Chondrocyte (in vitro differentiated cells): Measurements from ENCODE around the gene FBXO44. TPM values are rescaled to one million over a fixed set of nuclear protein-coding genes. Genes with fewer than 3 reads are reported as not detected.

Source experiments
- DNase-seq: peaks from one replicate; pipeline ENCODE4 v3.0.0; 2021; ENCODE audit warnings: mixed read lengths, low spot score
- H3K27ac Mint-ChIP-seq: one replicate; pipeline ENCODE4 v1.8.0; 2021; ENCODE audit warnings: mild to moderate bottlenecking, moderate library complexity, mixed read lengths; ENCODE audit not compliant: unreplicated experiment
- H3K27me3 Mint-ChIP-seq: 2 replicates; pipeline ENCODE4 v1.8.0; 2021; ENCODE audit warnings: low read depth, mixed read lengths
- H3K36me3 Mint-ChIP-seq: 2 replicates; pipeline ENCODE4 v1.8.0; 2021; ENCODE audit warnings: low read depth, mixed read lengths
- H3K4me1 Mint-ChIP-seq: 2 replicates; pipeline ENCODE4 v1.8.0; 2021; ENCODE audit warnings: low read depth, mild to moderate bottlenecking, mixed read lengths
- H3K4me3 Mint-ChIP-seq: one replicate; pipeline ENCODE4 v1.8.0; 2021; ENCODE audit warnings: mild to moderate bottlenecking, moderate library complexity, mixed read lengths; ENCODE audit not compliant: unreplicated experiment
- H3K9me3 Mint-ChIP-seq: 2 replicates; pipeline ENCODE4 v1.8.0; 2021; ENCODE audit warnings: low read depth, mixed read lengths
- total RNA-seq: library from RNA; stranded (reverse); gene quantifications from 3 replicates; pipeline ENCODE4 v1.2.1, GENCODE V29; 2021
- TF ChIP-seq, protein P1 (sequence below): fragments of 200-600 bp; sonication (generic); IDR thresholded peaks from 2 replicates; pipeline ENCODE4 v1.5.0; 2021; ENCODE audit warnings: antibody characterized with exemption, mild to moderate bottlenecking, moderate library complexity

Gene FBXO44
- total RNA-seq, 1 donor from 2014 or later: 17.5 TPM

DNA sequence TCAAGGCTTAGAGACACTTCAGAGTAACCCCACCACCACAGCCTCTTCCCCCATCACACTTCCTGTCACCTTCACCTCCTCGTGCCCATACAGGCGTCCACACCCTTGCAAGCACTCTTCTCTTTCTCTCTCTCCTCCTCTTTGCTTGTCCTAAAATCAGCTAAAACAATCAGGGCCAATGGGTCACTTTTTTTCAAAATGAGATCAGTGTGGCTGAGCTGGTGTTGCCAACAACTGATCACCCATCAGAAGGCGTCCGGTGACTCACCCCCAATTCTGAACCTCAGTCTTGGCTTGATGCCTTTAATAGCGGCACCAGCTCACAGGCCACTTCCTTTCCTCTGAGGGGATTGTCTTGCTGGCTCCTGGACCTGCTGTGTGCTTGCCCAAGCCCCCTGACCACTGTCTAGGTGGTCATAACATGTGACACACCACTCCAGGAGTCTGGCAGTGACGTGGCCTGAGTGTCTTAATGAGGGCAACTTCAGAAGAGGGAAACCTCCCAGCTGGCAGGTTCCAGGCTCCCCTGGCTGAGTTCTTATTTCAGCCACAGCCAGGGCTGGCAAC lies 38.4 kb downstream of the FBXO44 start:
- H3K36me3 Mint-ChIP-seq: no peaks in the 10 kb centered on the region
- H3K4me3 Mint-ChIP-seq: peak overlapping the region; percentile 23
- peaks cover 40% of the 10 kb centered on the region for H3K27me3 Mint-ChIP-seq
- no peak for DNase-seq
- no peak overlapping the region for H3K27ac Mint-ChIP-seq
- H3K4me1 Mint-ChIP-seq: peaks cover 20% of the 10 kb centered on the region
- TF ChIP-seq, protein P1, sequence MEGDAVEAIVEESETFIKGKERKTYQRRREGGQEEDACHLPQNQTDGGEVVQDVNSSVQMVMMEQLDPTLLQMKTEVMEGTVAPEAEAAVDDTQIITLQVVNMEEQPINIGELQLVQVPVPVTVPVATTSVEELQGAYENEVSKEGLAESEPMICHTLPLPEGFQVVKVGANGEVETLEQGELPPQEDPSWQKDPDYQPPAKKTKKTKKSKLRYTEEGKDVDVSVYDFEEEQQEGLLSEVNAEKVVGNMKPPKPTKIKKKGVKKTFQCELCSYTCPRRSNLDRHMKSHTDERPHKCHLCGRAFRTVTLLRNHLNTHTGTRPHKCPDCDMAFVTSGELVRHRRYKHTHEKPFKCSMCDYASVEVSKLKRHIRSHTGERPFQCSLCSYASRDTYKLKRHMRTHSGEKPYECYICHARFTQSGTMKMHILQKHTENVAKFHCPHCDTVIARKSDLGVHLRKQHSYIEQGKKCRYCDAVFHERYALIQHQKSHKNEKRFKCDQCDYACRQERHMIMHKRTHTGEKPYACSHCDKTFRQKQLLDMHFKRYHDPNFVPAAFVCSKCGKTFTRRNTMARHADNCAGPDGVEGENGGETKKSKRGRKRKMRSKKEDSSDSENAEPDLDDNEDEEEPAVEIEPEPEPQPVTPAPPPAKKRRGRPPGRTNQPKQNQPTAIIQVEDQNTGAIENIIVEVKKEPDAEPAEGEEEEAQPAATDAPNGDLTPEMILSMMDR: no peak
- no peaks in the 10 kb centered on the region for H3K9me3 Mint-ChIP-seq

DNA sequence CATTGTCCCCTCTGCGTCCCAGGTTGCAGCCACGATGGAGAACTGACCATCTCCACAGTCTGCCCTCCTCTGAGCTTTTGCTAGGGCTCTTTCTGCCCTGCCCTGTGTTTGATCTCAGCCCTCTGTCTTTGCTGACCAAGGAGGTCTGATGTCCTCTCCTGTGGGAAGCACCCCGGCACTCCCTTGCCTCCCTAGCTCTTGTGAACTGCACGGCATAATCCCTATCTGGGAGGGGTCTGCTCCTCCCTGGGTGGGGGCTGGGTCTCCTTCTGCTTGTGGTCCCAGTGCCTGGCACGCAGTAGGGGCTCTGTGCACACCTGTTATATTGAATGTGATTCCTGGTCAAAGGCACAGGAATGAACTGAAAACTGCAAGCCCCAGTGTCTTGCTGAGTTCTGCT lies 39.2 kb downstream of the FBXO44 start:
- Mint-ChIP-seq H3K27me3 (peaks cover 43% of the 10 kb centered on the region), H3K9me3 (no peaks in the 10 kb centered on the region), H3K27ac (no peak overlapping the region), H3K4me1 (peaks cover 20% of the 10 kb centered on the region), H3K4me3 (no peak overlapping the region), H3K36me3 (no peaks in the 10 kb centered on the region)
- TF ChIP-seq, protein P1: no peak
- DNase-seq: no peak

DNA sequence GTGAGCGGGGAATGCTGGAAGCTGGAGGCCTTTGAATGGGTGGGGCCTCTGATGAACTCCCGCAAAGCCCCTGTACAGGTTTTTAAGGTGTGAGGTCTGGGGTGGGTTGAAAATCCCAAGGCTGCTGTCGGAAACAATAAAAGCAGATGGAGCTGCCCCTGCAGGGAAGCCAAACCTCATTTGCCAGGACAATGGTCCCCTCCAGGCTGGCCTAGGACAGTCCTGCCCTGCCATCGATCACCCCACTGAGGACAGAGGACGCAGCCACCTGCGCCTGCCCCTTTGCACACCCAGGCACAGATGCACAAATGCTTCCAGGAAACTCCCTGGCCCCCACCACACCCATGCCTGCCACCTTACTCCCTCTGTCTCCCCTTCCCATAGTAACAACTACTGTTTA lies 41.2 kb downstream of the FBXO44 start:
- peak; percentile 68 for DNase-seq
- H3K9me3 Mint-ChIP-seq: no peaks in the 10 kb centered on the region
- peaks cover 16% of the 10 kb centered on the region for H3K4me1 Mint-ChIP-seq
- H3K27ac Mint-ChIP-seq: no peak overlapping the region
- no peaks in the 10 kb centered on the region for H3K36me3 Mint-ChIP-seq
- TF ChIP-seq, protein P1: no peak
- peaks cover 35% of the 10 kb centered on the region for H3K27me3 Mint-ChIP-seq
- no peak overlapping the region for H3K4me3 Mint-ChIP-seq

DNA sequence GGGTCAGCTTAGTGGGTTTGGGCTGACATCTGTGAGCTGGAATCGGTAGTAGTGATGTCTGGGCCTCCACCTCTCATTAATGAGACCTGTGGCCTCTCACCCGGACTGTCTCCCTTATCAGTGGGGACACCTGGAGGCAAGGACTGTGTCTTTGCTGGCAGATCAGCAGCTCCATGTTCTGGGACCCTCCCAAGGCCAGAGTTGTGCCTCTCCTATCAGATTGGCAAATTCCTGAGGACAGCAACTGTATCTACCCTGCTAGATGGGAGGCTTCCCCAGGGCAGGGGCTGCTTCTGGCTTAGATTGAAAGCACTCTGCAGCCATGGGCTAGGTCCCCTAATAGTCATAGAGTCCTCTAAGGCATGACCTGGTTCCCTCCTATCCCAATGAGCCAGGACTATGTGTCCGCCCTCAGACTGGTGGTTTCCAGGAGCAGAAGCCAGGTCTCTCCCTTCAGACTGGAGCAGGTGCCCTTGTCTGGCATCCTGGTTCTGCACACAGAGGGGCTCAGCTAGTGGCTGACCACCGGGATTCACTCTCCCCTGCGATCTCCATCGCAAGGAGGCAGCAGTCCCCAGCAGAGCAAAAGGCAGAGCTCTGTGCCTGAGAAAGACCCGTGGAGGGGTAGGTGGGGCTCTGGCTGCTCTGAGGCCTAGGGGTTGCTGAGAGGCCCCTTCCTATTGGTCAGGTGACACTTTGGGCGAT lies 42.7 kb downstream of the FBXO44 start:
- H3K9me3 Mint-ChIP-seq: no peaks in the 10 kb centered on the region

DNA sequence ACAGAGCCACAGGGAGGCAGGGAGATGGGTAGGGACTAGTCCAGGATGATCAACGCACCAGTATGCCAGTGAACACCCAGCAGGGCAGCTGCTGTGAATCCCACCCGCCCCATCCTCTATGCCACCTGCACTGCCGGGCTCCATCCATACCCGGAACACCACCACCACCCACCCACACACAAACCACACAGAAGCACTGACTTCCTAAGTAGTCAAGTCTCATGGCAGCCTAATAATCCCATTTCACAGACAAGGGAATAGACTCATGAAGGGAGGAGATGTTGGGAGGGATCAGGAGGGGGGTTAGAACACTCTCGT lies 43.2 kb downstream of the FBXO44 start:
- H3K27ac Mint-ChIP-seq: no peak overlapping the region
- DNase-seq: peak; percentile 60
- TF ChIP-seq, protein P1: no peak

More for the DNA sequence above, 42.7 kb downstream of the FBXO44 start:
- H3K27ac Mint-ChIP-seq: no peak overlapping the region
- peaks cover 13% of the 10 kb centered on the region for H3K4me1 Mint-ChIP-seq
- peaks cover 38% of the 10 kb centered on the region for H3K27me3 Mint-ChIP-seq
- no peak overlapping the region for H3K4me3 Mint-ChIP-seq
- TF ChIP-seq, protein P1: no peak
- H3K36me3 Mint-ChIP-seq: no peaks in the 10 kb centered on the region
- peak; percentile 49 for DNase-seq

More for the DNA sequence above, 43.2 kb downstream of the FBXO44 start:
- Mint-ChIP-seq H3K36me3 (no peaks in the 10 kb centered on the region), H3K4me3 (no peak overlapping the region), H3K9me3 (no peaks in the 10 kb centered on the region), H3K27me3 (peaks cover 35% of the 10 kb centered on the region), H3K4me1 (peaks cover 10% of the 10 kb centered on the region)
